SHP77 (cell line): Measurements from ENCODE around the gene GPATCH8.
A peak's percentile ranks its signal among the peaks of the same experiment; 100 is the strongest.

Source experiments
- DNase-seq, 2 experiments: peaks; one replicate each; lab custom pipeline; 2025; lab: John Stamatoyannopoulos, UW

GPATCH8 gene

GRCh38 chr17:44354582-44355561, 148.3 kb downstream of the GPATCH8 start:
- no peak for DNase-seq

- no peak for DNase-seq
Observed at GRCh38 chr17:44353672-44354331, 149.4 kb downstream of the GPATCH8 start.

- DNase-seq, result no peak
Observed at GRCh38 chr17:44352828-44353671, 150.2 kb downstream of the GPATCH8 start.

DNA sequence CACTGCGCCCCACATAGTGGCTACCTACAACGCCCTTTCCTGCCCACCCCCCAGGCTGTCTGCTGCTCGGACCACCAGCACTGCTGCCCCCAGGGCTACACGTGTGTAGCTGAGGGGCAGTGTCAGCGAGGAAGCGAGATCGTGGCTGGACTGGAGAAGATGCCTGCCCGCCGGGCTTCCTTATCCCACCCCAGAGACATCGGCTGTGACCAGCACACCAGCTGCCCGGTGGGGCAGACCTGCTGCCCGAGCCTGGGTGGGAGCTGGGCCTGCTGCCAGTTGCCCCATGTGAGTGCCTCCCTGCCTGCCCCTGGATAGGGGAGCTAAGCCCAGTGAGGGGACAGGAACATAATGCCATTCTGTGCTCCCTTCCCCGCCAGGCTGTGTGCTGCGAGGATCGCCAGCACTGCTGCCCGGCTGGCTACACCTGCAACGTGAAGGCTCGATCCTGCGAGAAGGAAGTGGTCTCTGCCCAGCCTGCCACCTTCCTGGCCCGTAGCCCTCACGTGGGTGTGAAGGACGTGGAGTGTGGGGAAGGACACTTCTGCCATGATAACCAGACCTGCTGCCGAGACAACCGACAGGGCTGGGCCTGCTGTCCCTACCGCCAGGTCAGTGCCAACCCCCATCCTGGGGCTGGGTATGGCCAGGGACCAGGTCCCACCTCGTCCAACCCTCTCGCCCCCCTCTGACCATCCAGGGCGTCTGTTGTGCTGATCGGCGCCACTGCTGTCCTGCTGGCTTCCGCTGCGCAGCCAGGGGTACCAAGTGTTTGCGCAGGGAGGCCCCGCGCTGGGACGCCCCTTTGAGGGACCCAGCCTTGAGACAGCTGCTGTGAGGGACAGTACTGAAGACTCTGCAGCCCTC, 151.0 kb downstream of the GPATCH8 start:
- no peak for DNase-seq

DNA sequence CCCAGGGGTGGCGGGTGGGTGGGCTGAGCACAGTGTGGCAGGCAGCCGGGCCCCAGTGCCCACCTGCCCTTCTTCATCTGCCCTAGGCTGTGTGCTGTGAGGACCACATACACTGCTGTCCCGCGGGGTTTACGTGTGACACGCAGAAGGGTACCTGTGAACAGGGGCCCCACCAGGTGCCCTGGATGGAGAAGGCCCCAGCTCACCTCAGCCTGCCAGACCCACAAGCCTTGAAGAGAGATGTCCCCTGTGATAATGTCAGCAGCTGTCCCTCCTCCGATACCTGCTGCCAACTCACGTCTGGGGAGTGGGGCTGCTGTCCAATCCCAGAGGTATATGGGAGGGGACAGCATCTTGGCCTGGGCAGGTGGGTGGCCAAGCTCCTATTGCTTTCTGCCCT, 151.7 kb downstream of the GPATCH8 start:
- DNase-seq, result no peak

DNA sequence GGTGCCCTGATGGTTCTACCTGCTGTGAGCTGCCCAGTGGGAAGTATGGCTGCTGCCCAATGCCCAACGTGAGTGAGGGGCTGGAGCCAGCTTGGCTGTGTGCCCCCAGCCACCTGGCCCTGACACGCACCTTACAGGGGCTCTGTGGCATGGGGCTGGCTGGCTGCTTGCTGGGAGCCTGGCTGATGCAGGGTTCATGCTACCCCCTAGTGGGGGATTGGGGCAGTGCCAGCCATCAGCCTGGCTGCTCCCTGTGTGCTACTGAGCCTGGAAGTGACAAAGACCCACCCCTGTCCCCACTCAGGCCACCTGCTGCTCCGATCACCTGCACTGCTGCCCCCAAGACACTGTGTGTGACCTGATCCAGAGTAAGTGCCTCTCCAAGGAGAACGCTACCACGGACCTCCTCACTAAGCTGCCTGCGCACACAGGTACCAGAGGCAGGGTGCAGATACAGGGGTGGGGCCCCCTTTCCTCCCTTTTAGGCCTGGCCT, 152.4 kb downstream of the GPATCH8 start:
- peak; percentile 65 to 78 for DNase-seq

DNA sequence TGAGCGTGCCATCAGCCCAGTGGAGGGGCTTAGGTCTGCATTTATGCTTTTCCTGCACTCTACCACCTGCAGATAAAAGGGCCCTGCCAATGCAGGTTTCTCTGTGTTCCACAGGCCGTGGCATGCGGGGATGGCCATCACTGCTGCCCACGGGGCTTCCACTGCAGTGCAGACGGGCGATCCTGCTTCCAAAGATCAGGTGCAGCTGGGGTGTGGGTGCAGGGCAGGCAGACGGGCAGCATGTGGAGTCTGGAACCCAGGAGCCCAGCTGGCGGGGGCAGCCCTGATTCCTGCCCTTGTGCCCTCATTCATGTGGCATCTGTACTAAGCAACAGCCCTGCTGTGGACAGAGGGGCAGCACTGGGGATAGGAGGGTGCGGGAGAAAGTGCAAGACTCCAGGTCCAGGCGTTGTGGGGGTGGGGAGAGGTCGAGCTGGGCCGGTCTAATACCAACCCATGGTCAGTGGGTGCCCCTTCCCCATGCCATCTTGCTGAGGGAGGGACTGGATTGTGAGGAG, 153.6 kb downstream of the GPATCH8 start:
- DNase-seq, result no peak

DNA sequence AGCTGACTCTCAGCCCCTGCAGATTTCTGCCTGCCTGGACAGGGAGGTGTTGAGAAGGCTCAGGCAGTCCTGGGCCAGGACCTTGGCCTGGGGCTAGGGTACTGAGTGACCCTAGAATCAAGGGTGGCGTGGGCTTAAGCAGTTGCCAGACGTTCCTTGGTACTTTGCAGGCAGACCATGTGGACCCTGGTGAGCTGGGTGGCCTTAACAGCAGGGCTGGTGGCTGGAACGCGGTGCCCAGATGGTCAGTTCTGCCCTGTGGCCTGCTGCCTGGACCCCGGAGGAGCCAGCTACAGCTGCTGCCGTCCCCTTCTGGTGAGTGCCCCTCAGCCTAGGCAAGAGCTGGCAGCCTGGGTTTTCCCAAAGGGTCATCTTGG, 154.2 kb downstream of the GPATCH8 start:
- DNase-seq, result no peak

DNA sequence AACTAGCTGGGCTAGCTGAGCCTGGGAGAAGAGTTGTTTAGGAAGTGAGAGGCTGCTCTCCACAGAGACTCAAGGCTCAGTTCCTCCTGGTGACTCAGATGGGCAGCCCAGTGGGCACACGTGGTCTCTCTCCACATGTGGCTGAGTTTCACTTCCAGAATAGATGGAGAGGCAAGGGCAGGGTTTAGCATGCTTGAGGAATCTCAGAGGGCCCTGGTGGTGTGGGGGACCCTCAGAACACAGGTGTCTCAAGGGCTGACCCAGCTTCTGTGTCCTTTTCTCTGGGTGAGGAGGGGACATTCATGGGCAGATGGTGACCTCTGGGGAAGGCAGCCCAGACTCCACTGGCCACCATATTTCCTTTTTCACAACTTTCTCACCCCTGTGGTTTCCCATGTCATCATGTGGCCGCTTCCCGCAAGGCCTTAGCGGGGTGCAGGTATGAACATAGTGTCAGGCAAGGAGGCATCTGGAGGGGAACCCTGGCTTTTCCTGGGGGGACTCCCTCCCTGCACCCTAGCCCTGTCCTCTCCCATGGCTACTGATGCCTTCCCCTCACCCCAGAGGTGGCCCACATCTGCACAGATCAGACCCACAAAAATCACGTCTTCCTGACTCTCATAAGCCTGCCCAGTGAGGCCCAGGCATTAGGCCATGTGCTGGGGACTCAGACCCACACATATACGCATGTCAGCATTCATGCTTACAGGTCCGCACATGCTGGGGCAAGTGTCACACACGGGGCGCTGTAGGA, 154.8 kb downstream of the GPATCH8 start:
- DNase-seq, result no peak
